ENCODE results near the gene BAHCC1. TPM values are rescaled to one million over a fixed set of nuclear protein-coding genes. Genes with fewer than 3 reads are reported as not detected.
A peak's percentile ranks its signal among the peaks of the same experiment; 100 is the strongest.

The BAHCC1 gene
- total RNA-seq, 1 experiment from 2014 or later: 29.8 TPM

DNA sequence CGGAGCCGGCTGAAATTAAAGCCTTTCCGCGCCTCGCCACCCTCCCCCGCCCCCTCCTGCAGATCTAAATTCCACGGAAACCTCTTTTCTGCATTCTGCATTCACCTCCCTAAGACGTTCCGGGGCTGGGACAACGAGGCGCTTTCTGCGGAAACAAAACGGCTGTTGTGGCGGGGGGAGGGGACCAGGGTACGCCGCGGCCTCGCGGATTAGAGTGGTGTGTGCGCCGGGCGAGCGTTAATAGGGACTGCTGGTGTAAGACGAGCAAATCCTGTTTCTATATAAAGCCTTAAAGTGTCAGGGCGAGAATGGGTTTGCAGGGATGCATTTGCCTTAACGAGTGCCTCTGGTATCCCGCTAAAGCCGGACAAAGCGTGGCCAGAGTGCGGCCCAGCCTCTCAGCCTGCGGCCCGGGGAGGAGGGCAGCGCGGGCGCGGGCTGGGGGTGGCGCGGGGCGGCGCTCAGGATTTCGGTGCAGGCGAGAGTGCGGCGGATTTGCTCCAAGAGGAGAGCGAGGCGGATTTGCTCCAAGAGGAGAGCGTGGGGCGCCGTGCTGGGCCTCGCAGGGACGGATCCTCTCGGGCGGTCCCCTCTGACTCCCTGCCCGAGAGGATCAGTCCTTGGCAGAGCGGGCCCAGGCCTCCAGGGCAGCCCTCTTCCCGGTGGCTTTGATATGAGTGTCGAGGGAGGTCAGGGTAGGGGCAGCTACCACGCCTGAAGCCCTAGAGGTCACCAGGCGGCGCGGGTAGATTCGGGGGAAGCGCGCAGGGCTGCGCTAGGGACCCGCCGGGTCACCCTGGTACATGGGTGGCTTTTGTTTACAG, 5.1 kb downstream of the BAHCC1 start:
- TF ChIP-seq FOXK1 (CRISPR knock-in tag; IDR thresholded peaks at IDR 0.05): peak; percentile 43; the same call in 1 of the 2 replicates
- TF ChIP-seq, protein P1, sequence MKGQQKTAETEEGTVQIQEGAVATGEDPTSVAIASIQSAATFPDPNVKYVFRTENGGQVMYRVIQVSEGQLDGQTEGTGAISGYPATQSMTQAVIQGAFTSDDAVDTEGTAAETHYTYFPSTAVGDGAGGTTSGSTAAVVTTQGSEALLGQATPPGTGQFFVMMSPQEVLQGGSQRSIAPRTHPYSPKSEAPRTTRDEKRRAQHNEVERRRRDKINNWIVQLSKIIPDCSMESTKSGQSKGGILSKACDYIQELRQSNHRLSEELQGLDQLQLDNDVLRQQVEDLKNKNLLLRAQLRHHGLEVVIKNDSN (CRISPR knock-in tag; IDR thresholded peaks at IDR 0.05): no peak
- no peak for TF ChIP-seq HMGA2 (CRISPR knock-in tag; IDR thresholded peaks at IDR 0.05)
- TF ChIP-seq NR3C1 (CRISPR knock-in tag; conservative IDR thresholded peaks at IDR 0.05; ENCODE audit: low read depth): no peak
- TF ChIP-seq, protein P2, sequence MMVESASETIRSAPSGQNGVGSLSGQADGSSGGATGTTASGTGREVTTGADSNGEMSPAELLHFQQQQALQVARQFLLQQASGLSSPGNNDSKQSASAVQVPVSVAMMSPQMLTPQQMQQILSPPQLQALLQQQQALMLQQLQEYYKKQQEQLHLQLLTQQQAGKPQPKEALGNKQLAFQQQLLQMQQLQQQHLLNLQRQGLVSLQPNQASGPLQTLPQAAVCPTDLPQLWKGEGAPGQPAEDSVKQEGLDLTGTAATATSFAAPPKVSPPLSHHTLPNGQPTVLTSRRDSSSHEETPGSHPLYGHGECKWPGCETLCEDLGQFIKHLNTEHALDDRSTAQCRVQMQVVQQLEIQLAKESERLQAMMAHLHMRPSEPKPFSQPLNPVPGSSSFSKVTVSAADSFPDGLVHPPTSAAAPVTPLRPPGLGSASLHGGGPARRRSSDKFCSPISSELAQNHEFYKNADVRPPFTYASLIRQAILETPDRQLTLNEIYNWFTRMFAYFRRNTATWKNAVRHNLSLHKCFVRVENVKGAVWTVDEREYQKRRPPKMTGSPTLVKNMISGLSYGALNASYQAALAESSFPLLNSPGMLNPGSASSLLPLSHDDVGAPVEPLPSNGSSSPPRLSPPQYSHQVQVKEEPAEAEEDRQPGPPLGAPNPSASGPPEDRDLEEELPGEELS (CRISPR knock-in tag; IDR thresholded peaks at IDR 0.05): 0 out of 2 replicates have a peak, but pooled peaks have one; percentile 16
- ATAC-seq: 0 out of 2 replicates have a peak, but pooled peaks have one; percentile 0

DNA sequence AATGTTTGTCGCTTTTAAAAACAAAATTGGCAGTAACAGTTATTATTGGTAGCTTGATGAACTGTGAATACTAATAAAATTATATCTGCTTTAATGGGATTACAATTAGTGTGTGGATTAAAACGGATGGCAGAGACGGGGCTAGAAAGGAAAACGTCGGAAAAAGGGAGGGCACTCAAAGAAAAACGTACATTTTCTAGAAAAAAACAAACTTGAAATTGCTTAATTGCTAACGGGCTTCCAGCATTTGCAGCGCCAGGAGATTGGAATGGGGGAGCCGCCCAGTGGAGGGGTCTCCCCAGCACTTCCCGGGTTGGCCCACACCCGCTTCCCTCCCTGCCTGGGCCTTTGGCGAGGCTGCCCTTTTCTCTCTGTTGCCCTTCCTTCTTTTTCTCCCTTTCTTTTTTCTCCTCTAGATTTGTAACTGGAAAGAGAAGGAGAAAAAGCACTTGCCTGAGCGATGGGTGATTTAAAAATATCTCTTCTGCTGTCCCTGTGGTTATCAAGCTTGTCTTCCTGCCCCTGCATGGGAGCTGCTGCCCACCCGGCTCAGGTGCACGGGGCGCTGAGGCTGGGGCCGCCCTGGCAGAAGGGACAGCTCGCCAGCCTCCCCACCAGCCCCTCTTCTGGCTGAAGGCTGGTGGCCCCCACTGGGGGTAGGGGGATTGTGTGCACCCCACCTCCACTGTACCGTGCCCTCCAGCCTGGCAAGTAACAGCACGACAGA, 5.9 kb downstream of the BAHCC1 start:
- H3K27ac Mint-ChIP-seq: no peak overlapping the region
- ATAC-seq (no peak), DNase-seq (ENCODE audit: low spot score) (no peak)
- no peaks in the 10 kb centered on the region for H3K9me3 Mint-ChIP-seq
- TF ChIP-seq ZNF416 (CRISPR knock-in tag; IDR thresholded peaks at IDR 0.05): no peak
- TF ChIP-seq ZNF423 (CRISPR knock-in tag; IDR thresholded peaks at IDR 0.05): no peak
- H3K4me1 Mint-ChIP-seq: peaks cover 65% of the 10 kb centered on the region
- peak overlapping the region; percentile 74 for H3K4me3 Mint-ChIP-seq
- ChIA-PET CTCF (interaction anchor here (0.8 to 4.0 kb wide), 9 partner anchors 9 to 122 kb away, joined by 3 to 22 read pairs (median 6); no protein-coding TSS in a partner anchor), POLR2A (interaction anchor here (1.1 kb wide), 1 partner anchor 9 kb away, joined by 8 read pairs; no protein-coding TSS in a partner anchor)
- peaks cover 82% of the 10 kb centered on the region for H3K27me3 Mint-ChIP-seq (ENCODE audit: low read depth)
- H3K36me3 Mint-ChIP-seq: no peaks in the 10 kb centered on the region

More for the DNA sequence above, 5.1 kb downstream of the BAHCC1 start:
- Mint-ChIP-seq H3K36me3 (no peaks in the 10 kb centered on the region), H3K4me3 (peak overlapping the region; percentile 74), H3K27ac (no peak overlapping the region; the same call in 1 of the 2 replicates), H3K4me1 (peaks cover 57% of the 10 kb centered on the region), H3K9me3 (no peaks in the 10 kb centered on the region), H3K27me3 (ENCODE audit: low read depth) (peaks cover 78% of the 10 kb centered on the region)
- peak; percentile 63 for DNase-seq (ENCODE audit: low spot score)
- CTCF ChIA-PET: interaction anchor here (2.2 to 4.0 kb wide), 3 partner anchors 40 to 108 kb away, joined by 10 to 22 read pairs (median 12); no protein-coding TSS in a partner anchor
- POLR2A ChIA-PET: no interaction called here

DNA sequence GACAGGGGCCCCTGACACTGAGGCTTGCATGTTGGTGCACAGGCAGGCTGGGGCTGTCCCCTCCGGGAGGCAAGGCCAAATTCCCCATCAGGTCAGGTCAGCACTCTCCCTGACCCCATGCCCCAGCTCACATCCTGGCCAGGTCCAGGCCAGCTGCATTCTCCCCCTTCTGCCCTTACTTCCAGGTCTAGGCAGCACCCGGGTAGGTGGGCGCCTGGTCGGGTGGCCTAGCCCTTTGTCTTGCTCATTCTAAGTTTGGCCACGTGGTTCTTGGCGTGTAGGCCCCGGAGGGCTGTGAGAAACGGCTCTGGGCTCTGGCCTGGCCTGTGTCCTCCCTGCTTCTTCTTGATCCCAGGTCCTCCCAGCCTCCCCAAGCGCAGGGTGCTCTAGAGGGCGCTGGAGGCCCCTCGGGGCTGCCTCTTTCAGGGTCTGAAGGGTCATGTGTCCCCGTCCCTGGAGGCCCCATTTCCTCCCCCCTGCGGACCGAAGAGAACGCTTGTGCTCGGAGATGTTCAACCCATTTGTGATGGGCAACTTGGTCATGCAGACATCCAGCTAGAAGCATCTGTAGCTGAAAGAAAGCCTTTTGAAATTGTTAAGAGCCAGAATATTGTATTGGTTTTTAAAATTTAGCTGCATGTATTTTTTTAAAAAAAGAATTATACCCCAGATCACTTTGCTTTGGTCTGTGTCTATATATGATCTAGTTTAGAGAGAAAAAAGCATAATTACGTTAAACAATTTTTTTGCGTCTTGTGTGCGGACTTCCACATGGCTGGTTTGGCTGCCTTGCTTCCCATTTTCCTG, 6.7 kb downstream of the BAHCC1 start:
- H3K9me3 Mint-ChIP-seq: no peaks in the 10 kb centered on the region
- H3K4me1 Mint-ChIP-seq: peaks cover 70% of the 10 kb centered on the region
- POLR2A ChIA-PET: interaction anchor here (0.7 to 1.1 kb wide), 2 partner anchors 10 to 109 kb away, joined by 3 to 8 read pairs; no protein-coding TSS in a partner anchor
- peaks cover 88% of the 10 kb centered on the region for H3K27me3 Mint-ChIP-seq (ENCODE audit: low read depth)
- peak overlapping the region; percentile 77 for H3K27ac Mint-ChIP-seq
- H3K4me3 Mint-ChIP-seq: peak overlapping the region; percentile 74
- TF ChIP-seq, protein P1 (CRISPR knock-in tag; IDR thresholded peaks at IDR 0.05): peak; percentile 72
- TF ChIP-seq FOXK1 (CRISPR knock-in tag; IDR thresholded peaks at IDR 0.05) (0 out of 2 replicates have a peak, but pooled peaks have one; percentile 8), NR3C1 (CRISPR knock-in tag; conservative IDR thresholded peaks at IDR 0.05; ENCODE audit: low read depth) (no peak), ESRRA (CRISPR knock-in tag; IDR thresholded peaks at IDR 0.05; ENCODE audit: borderline replicate concordance) (no peak), KAT7 (CRISPR knock-in tag; IDR thresholded peaks at IDR 0.05; ENCODE audit: borderline replicate concordance) (no peak), TP53 (CRISPR knock-in tag; IDR thresholded peaks at IDR 0.05) (no peak), ZNF263 (CRISPR knock-in tag; IDR thresholded peaks at IDR 0.05; ENCODE audit: low read depth) (peak; percentile 87), RELA (CRISPR knock-in tag; IDR thresholded peaks at IDR 0.05; ENCODE audit: borderline replicate concordance) (no peak), FOXP1 (CRISPR knock-in tag; IDR thresholded peaks at IDR 0.05; ENCODE audit: borderline replicate concordance) (0 out of 2 replicates have a peak, but pooled peaks have one; percentile 15)
- TF ChIP-seq, protein P3, sequence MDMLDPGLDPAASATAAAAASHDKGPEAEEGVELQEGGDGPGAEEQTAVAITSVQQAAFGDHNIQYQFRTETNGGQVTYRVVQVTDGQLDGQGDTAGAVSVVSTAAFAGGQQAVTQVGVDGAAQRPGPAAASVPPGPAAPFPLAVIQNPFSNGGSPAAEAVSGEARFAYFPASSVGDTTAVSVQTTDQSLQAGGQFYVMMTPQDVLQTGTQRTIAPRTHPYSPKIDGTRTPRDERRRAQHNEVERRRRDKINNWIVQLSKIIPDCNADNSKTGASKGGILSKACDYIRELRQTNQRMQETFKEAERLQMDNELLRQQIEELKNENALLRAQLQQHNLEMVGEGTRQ (CRISPR knock-in tag; IDR thresholded peaks at IDR 0.05): peak; percentile 78
- TF ChIP-seq, protein P4, sequence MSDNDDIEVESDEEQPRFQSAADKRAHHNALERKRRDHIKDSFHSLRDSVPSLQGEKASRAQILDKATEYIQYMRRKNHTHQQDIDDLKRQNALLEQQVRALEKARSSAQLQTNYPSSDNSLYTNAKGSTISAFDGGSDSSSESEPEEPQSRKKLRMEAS (CRISPR knock-in tag; IDR thresholded peaks at IDR 0.05): peak; percentile 28; the same call in 1 of the 2 replicates
- TF ChIP-seq, protein P2 (CRISPR knock-in tag; IDR thresholded peaks at IDR 0.05): 0 out of 2 replicates have a peak, but pooled peaks have one; percentile 44
- no peaks in the 10 kb centered on the region for H3K36me3 Mint-ChIP-seq
- CTCF ChIA-PET: interaction anchor here (0.8 to 4.0 kb wide), 11 partner anchors 10 to 121 kb away, joined by 3 to 22 read pairs (median 6); no protein-coding TSS in a partner anchor
- peak; percentile 71 for DNase-seq (ENCODE audit: low spot score)
- peak; percentile 16 for ATAC-seq
